B cell (primary cell): Measurements from ENCODE around the gene MOB3C.

Experiments
- CTCF ChIP-seq: fragments of 200-600 bp; IDR thresholded peaks from one replicate; pipeline ENCODE4 v1.8.0; 2022; ENCODE audit warnings: antibody characterized with exemption, mild to moderate bottlenecking
- EZH2 ChIP-seq: IDR thresholded peaks from 2 replicates; pipeline ENCODE4 v1.6.1; 2012; ENCODE audit warnings: borderline replicate concordance, low read depth, mild to moderate bottlenecking, moderate library complexity, low read length; ENCODE audit not compliant: insufficient read depth, poor library complexity, severe bottlenecking

DNA sequence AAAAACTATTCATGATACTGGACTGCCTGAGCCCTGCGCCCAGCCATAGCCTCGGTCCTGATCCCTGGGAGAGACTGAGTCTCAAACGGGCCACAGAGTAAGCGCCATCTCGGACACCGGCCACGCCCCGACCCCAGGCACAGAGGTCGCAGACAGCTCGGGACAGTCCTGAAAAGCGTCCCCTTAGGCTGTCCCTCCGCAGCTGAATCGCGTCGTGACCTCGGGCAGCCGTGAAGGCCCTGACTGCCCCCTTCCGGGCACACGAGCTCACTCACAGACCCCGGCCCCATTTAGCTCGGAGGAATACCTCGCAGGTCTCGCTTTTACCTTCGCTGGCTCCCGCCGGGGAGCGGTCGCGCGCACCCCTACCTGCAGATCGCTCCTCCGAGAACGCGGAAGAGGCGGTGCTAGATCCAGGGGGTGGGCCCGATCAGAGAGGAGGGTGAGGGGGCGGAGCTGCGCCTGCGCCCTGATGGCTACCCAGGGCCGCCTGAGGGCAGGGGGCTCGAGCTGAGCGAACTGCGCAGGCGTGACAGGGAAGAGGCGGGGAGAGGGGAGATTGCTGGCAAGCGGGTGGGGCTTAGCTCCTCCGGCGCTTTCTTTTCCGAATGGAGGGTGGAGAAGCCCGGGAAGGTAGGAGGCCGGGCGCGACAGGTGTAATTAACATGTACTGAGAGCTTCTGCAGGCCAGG is 12.6 kb downstream of the MOB3C start, which contains the start of gene MKNK1:
- TF ChIP-seq CTCF, result no peak
- TF ChIP-seq EZH2, result no peak
